K562 (cell line): Measurements from ENCODE around the gene NAP1L4. TPM values are rescaled to one million over a fixed set of nuclear protein-coding genes. Genes with fewer than 3 reads are reported as not detected.
A peak's percentile ranks its signal among the peaks of the same experiment; 100 is the strongest.

ENCODE experiments used
- FOXM1 ChIP-seq, 2 experiments: fragments of 450-650 bp in 1 of 2; sonication (generic) in 1 of 2; formaldehyde crosslinking in 1 of 2; IDR thresholded peaks; 2 replicates each; pipeline versions ENCODE4 v1.6.1 to v1.9.0; 2017 to 2022; ENCODE audit warnings: low read depth in 2 of 2, mild to moderate bottlenecking in 2 of 2, missing genetic modification reagents in 1 of 2, moderate library complexity in 1 of 2
- MIER1 ChIP-seq: fragments of 450-650 bp; IDR thresholded peaks from 2 replicates; pipeline ENCODE4 v1.6.1; 2016; ENCODE audit warnings: antibody characterized with exemption, mild to moderate bottlenecking, low read depth
- PHTF2 ChIP-seq: fragments of 250-450 bp; sonication (Bioruptor Pico); IDR thresholded peaks from 2 replicates; pipeline ENCODE4 v1.5.0; 2021; ENCODE audit warnings: mild to moderate bottlenecking
- RBM22 ChIP-seq: fragments of 200-400 bp; formaldehyde crosslinking; IDR thresholded peaks from 2 replicates; pipeline ENCODE4 v1.6.1; 2018; ENCODE audit warnings: low read length, low read depth; ENCODE audit not compliant: poor library complexity, severe bottlenecking
- ZZZ3 ChIP-seq: fragments of 450-650 bp; IDR thresholded peaks from 2 replicates; pipeline ENCODE4 v1.6.1; 2016; ENCODE audit warnings: antibody characterized with exemption, mild to moderate bottlenecking, moderate library complexity
- polyA plus RNA-seq, 8 experiments: library from polyadenylated mRNA; depleted of rRNA in 4 of 8; stranded (reverse) in 5 of 8; unstranded in 3 of 8; fragments of >200 nt; fragmentation: Nextera tagmentation in 2 of 8; fragmentation: Illumina TruSeq in 1 of 8; extraction: Ambion mirVana in 2 of 8; extraction: Trizol in 1 of 8; gene quantifications; 2 replicates each; pipeline versions ENCODE4 v1.2.1 to v1.2.3, GENCODE V29; 2011 to 2014; ENCODE audit warnings: inconsistent platforms in 1 of 8, missing spikeins in 1 of 8
- total RNA-seq, 7 experiments: library from RNA; depleted of rRNA in 6 of 7; stranded (reverse); fragments of >200 nt in 6 of 7; fragmentation: Illumina TruSeq in 2 of 7; extraction: Trizol in 2 of 7; gene quantifications; 2 replicates each; pipeline versions ENCODE4 v1.2.1 to v1.2.3, GENCODE V29; 2011 to 2021; ENCODE audit warnings: low replicate concordance in 1 of 7
- TF ChIP-seq, protein P1 (sequence below), 2 experiments: fragments of 450-650 bp in 1 of 2; sonication (generic) in 1 of 2; formaldehyde crosslinking in 1 of 2; IDR thresholded peaks in 1 of 2; conservative IDR thresholded peaks in 1 of 2; 2 replicates each; pipeline versions ENCODE4 v1.6.1 to v1.8.1; 2016 to 2023; ENCODE audit warnings: mild to moderate bottlenecking in 2 of 2, moderate library complexity in 2 of 2, inconsistent platforms in 1 of 2, missing genetic modification reagents in 1 of 2
- TF ChIP-seq, protein P2 (sequence below): fragments of 450-650 bp; formaldehyde crosslinking; conservative IDR thresholded peaks from 2 replicates; pipeline ENCODE4 v1.4.0; 2022; ENCODE audit warnings: mild to moderate bottlenecking, missing genetic modification characterization
- TF ChIP-seq, protein P3 (sequence below): sonication (generic); formaldehyde crosslinking; IDR thresholded peaks from 2 replicates; pipeline ENCODE4 v1.8.0; 2023; ENCODE audit warnings: missing genetic modification reagents, mild to moderate bottlenecking, borderline replicate concordance

The NAP1L4 gene
- total and polyA plus RNA-seq, 9 of the 15 experiments (the other 6 are each of a cell fraction or from before 2014, with no cell fraction given), result 34.1 to 237 (median 179) TPM

DNA sequence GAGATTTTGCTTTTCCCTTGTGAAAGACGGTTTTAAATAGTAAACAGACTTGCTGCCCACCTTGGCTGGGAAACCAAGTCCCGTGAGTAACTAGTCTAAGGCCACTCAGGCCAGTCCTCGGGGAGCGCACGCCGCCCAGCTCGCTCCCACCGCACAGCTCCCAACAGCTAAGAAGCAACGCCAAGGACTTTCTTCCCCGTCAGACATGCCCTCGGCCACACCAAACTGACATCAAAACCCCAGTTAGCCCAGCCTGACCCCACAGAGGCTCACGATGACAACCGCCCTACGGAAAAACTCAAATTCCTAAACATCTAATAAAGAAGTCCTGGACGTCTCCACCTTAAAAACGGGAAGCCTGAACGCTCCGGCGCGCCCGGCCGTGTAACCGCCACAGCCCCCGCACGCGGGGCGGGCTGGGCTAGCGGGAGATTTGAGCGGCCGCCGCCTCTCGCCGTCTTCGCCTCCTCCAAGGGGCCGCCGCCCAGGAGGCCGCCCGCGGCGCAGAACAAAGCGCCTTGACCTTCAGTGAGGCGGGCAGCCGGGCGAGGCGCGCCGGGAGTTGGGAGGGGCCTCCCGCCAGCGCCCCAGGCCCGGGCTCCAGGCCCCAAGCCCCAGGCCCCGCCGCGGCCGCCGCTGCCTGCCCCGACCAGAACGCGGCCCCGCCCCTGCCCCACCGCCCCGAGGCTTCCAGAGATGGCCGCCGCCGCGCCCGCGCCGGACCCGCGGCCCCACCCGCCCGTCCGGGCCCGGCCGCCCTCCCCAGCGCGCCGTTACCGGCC, 486 bp downstream of the NAP1L4 start (continued):
- TF ChIP-seq, protein P1, sequence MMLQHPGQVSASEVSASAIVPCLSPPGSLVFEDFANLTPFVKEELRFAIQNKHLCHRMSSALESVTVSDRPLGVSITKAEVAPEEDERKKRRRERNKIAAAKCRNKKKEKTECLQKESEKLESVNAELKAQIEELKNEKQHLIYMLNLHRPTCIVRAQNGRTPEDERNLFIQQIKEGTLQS (IDR thresholded peaks at IDR 0.05), result no peak
- TF ChIP-seq, protein P1 (CRISPR knock-in tag; conservative IDR thresholded peaks at IDR 0.05), result no peak; the same call in 1 of the 2 replicates
- TF ChIP-seq, protein P2, sequence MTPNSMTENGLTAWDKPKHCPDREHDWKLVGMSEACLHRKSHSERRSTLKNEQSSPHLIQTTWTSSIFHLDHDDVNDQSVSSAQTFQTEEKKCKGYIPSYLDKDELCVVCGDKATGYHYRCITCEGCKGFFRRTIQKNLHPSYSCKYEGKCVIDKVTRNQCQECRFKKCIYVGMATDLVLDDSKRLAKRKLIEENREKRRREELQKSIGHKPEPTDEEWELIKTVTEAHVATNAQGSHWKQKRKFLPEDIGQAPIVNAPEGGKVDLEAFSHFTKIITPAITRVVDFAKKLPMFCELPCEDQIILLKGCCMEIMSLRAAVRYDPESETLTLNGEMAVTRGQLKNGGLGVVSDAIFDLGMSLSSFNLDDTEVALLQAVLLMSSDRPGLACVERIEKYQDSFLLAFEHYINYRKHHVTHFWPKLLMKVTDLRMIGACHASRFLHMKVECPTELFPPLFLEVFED, result no peak
- no peak for TF ChIP-seq FOXM1 (IDR thresholded peaks at IDR 0.05; ENCODE audit: low read depth)
- TF ChIP-seq FOXM1 (CRISPR knock-in tag; IDR thresholded peaks at IDR 0.05; ENCODE audit: low read depth), result no peak
- TF ChIP-seq, protein P3, sequence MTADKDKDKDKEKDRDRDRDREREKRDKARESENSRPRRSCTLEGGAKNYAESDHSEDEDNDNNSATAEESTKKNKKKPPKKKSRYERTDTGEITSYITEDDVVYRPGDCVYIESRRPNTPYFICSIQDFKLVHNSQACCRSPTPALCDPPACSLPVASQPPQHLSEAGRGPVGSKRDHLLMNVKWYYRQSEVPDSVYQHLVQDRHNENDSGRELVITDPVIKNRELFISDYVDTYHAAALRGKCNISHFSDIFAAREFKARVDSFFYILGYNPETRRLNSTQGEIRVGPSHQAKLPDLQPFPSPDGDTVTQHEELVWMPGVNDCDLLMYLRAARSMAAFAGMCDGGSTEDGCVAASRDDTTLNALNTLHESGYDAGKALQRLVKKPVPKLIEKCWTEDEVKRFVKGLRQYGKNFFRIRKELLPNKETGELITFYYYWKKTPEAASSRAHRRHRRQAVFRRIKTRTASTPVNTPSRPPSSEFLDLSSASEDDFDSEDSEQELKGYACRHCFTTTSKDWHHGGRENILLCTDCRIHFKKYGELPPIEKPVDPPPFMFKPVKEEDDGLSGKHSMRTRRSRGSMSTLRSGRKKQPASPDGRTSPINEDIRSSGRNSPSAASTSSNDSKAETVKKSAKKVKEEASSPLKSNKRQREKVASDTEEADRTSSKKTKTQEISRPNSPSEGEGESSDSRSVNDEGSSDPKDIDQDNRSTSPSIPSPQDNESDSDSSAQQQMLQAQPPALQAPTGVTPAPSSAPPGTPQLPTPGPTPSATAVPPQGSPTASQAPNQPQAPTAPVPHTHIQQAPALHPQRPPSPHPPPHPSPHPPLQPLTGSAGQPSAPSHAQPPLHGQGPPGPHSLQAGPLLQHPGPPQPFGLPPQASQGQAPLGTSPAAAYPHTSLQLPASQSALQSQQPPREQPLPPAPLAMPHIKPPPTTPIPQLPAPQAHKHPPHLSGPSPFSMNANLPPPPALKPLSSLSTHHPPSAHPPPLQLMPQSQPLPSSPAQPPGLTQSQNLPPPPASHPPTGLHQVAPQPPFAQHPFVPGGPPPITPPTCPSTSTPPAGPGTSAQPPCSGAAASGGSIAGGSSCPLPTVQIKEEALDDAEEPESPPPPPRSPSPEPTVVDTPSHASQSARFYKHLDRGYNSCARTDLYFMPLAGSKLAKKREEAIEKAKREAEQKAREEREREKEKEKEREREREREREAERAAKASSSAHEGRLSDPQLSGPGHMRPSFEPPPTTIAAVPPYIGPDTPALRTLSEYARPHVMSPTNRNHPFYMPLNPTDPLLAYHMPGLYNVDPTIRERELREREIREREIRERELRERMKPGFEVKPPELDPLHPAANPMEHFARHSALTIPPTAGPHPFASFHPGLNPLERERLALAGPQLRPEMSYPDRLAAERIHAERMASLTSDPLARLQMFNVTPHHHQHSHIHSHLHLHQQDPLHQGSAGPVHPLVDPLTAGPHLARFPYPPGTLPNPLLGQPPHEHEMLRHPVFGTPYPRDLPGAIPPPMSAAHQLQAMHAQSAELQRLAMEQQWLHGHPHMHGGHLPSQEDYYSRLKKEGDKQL (CRISPR knock-in tag), result no peak
- peak; percentile 60 for TF ChIP-seq RBM22
- no peak for TF ChIP-seq PHTF2 (CRISPR knock-in tag)
- no peak for TF ChIP-seq ZZZ3
- TF ChIP-seq MIER1, result no peak
